Adrenal gland (tissue), 12 donors: ENCODE data around the gene SLC26A4. TPM values are rescaled to one million over a fixed set of nuclear protein-coding genes. Genes with fewer than 3 reads are reported as not detected.

Experiments
- DNase-seq, 7 donors: peaks; one replicate each; pipeline ENCODE4 v3.0.0-alpha.2; 2019 to 2020
- H3K27ac ChIP-seq, 5 donors: fragments of 200-600 bp; sonication (generic) in 4 of 5; 1 replicate in 3 of 5; 2 replicates in 2 of 5; pipeline versions ENCODE4 v1.5.1 to v1.8.0; 2016 to 2020; ENCODE audit warnings: mild to moderate bottlenecking in 1 of 5
- H3K27me3 ChIP-seq: fragments of 200-600 bp; 2 replicates; pipeline ENCODE4 v1.8.0; 2021
- H3K36me3 ChIP-seq, 2 donors: fragments of 200-600 bp; replicated peaks in 1 of 2; 1 replicate in 1 of 2; 2 replicates in 1 of 2; pipeline versions ENCODE4 v1.5.1 to v1.8.0; 2018 to 2022
- H3K4me1 ChIP-seq, 2 donors: fragments of 200-600 bp; replicated peaks in 1 of 2; 1 replicate in 1 of 2; 2 replicates in 1 of 2; pipeline versions ENCODE4 v1.5.1 to v1.8.0; 2018 to 2021
- H3K4me3 ChIP-seq, 4 donors: fragments of 200-600 bp; sonication (generic) in 3 of 4; one replicate each; pipeline ENCODE4 v1.5.1; 2016 to 2018
- H3K9me3 ChIP-seq, 3 donors: fragments of 200-600 bp; sonication (generic) in 1 of 3; replicated peaks in 1 of 3; 1 replicate in 2 of 3; 2 replicates in 1 of 3; pipeline versions ENCODE4 v1.5.1 to v1.8.0; 2016 to 2021
- CTCF ChIP-seq, 6 experiments: fragments of 450-650 bp in 4 of 6; fragments of 200-600 bp in 2 of 6; sonication (generic) in 1 of 6; IDR thresholded peaks; 1 replicate in 5 of 6; 2 replicates in 1 of 6; pipeline versions ENCODE4 v1.5.1 to v1.8.0; 2016 to 2021; ENCODE audit warnings: antibody characterized with exemption in 6 of 6, mild to moderate bottlenecking in 2 of 6, moderate library complexity in 1 of 6
- POLR2A ChIP-seq, 2 donors: fragments of 450-650 bp; IDR thresholded peaks; one replicate each; pipeline ENCODE4 v1.6.1; 2017; ENCODE audit warnings: antibody characterized with exemption in 2 of 2, mild to moderate bottlenecking in 2 of 2, moderate library complexity in 1 of 2
- WGBS, 4 donors: extraction: QIAGEN DNeasy Blood & Tissue Kit in 2 of 4; methylation state at CpG; one replicate each; pipeline versions ENCODE4 v1.1.5 to v1.1.7; 2013 to 2017; 5-methylcytosine and 5-hydroxymethylcytosine counted together
- intact Hi-C, 2 donors: fragments of 100-400 bp; cut with DNase I; formaldehyde crosslinking; loops; one replicate each; pipeline versions ENCODE4 v1.14.1 to v1.15.0; 2022 to 2023
- polyA plus RNA-seq, 3 donors: library from polyadenylated mRNA; stranded (reverse); fragments of 200-250 nt in 2 of 3; fragments of 350-450 nt in 1 of 3; fragmentation: Illumina TruSeq in 1 of 3; extraction: RNeasy Lipid Tissue Mini Kit (QIAGEN cat#74804) in 1 of 3; gene quantifications; one replicate each; pipeline ENCODE4 v1.2.3, GENCODE V29; 2013 to 2014
- total RNA-seq, 9 donors: library from RNA; depleted of rRNA in 4 of 9; stranded (reverse); fragments of >200 nt in 4 of 9; fragments of 120-200 nt in 1 of 9; fragmentation: NEBNext Ultra II Directional in 1 of 9; extraction: Animal tissue kit (Norgen Biotek cat#: 25700) in 1 of 9; gene quantifications; one replicate each; pipeline versions ENCODE4 v1.1.0 to v1.2.4, GENCODE V29; 2013 to 2023
- donor health status: healthy with polysubstance abuse.
- donor health status: Bipolar disorder and iron deficiency.
- donor health status: DM: yes; HTN: yes; CAD: no.
- donor health status: DM: no; HTN: no; CAD: no.
- donor health status: DM: no; HTN: no; CAD: no.
- donor health status: DM: yes; HTN: yes; CAD: no.

The SLC26A4 gene
- total and polyA plus RNA-seq, 12 donors: 0.06 to 0.78 (median 0.17) TPM; not detected in 1

GRCh38 chr7:107746006-107746405, 85.4 kb downstream of the SLC26A4 start:
- H3K36me3 ChIP-seq: peaks cover 0 to 12% of the 10 kb centered on the region in 2 donors
- 73 to 77% (median 76%) methylated on average over 3 of the region's 3 CpGs for WGBS, 4 donors
- TF ChIP-seq CTCF (IDR thresholded peaks at IDR 0.05) (no peak), POLR2A (IDR thresholded peaks at IDR 0.05) (no peak)
- H3K27me3 ChIP-seq: no peaks in the 10 kb centered on the region
- no peaks in the 10 kb centered on the region for H3K9me3 ChIP-seq
- no peak overlapping the region for H3K4me3 ChIP-seq
- H3K4me1 ChIP-seq: peaks cover 12 to 39% of the 10 kb centered on the region in 2 donors
- intact Hi-C loops: loop anchor here in 1 of 2 donors (10.0 kb wide), 1 partner anchor 129 kb away; no protein-coding TSS in a partner anchor
- DNase-seq: no peak
- no peak overlapping the region for H3K27ac ChIP-seq

GRCh38 chr7:107751113-107751512, 90.5 kb downstream of the SLC26A4 start:
- TF ChIP-seq CTCF (IDR thresholded peaks at IDR 0.05) (no peak), POLR2A (IDR thresholded peaks at IDR 0.05) (no peak)
- Histone ChIP-seq H3K9me3 (no peaks in the 10 kb centered on the region), H3K27me3 (no peaks in the 10 kb centered on the region), H3K36me3 (peaks cover 0 to 56% of the 10 kb centered on the region in 2 donors), H3K4me3 (no peak overlapping the region), H3K27ac (no peak overlapping the region), H3K4me1 (peaks cover 0 to 18% of the 10 kb centered on the region in 2 donors)
- WGBS, 4 donors: 90 to 97% (median 95%) methylated on average over 7 of the region's 7 CpGs
- no peak for DNase-seq
- intact Hi-C loops: no loop called here

GRCh38 chr7:107754642-107755041, 94.0 kb downstream of the SLC26A4 start:
- intact Hi-C loops: no loop called here
- no peaks in the 10 kb centered on the region for H3K9me3 ChIP-seq
- no peak overlapping the region for H3K4me3 ChIP-seq
- H3K27ac ChIP-seq: no peak overlapping the region
- H3K4me1 ChIP-seq: no peaks in the 10 kb centered on the region
- H3K36me3 ChIP-seq: peaks cover 0 to 82% of the 10 kb centered on the region in 2 donors
- no peak for DNase-seq
- no peaks in the 10 kb centered on the region for H3K27me3 ChIP-seq
- WGBS, 4 donors: 95 to 100% (median 99%) methylated on average over 2 of the region's 2 CpGs
- no peak for TF ChIP-seq POLR2A (IDR thresholded peaks at IDR 0.05)

GRCh38 chr7:107758667-107759066, 98.0 kb downstream of the SLC26A4 start:
- no peak overlapping the region for H3K27ac ChIP-seq
- no peak overlapping the region for H3K4me3 ChIP-seq
- 92 to 100% (median 100%) methylated on average over 1 of the region's 1 CpG for WGBS, 4 donors
- H3K36me3 ChIP-seq: peaks cover 0 to 55% of the 10 kb centered on the region in 2 donors
- DNase-seq: no peak
- H3K27me3 ChIP-seq: no peaks in the 10 kb centered on the region
- H3K9me3 ChIP-seq: no peaks in the 10 kb centered on the region
- intact Hi-C loops: no loop called here
- no peak for TF ChIP-seq CTCF (IDR thresholded peaks at IDR 0.05)
- no peak for TF ChIP-seq POLR2A (IDR thresholded peaks at IDR 0.05)
- no peaks in the 10 kb centered on the region for H3K4me1 ChIP-seq

GRCh38 chr7:107767391-107767790, 106.8 kb downstream of the SLC26A4 start:
- no peaks in the 10 kb centered on the region for H3K9me3 ChIP-seq
- H3K36me3 ChIP-seq: no peaks in the 10 kb centered on the region
- no peak overlapping the region for H3K4me3 ChIP-seq
- no peak for DNase-seq
- no peak overlapping the region for H3K27ac ChIP-seq
- intact Hi-C loops: loop anchor here in 1 of 2 donors (10.0 kb wide), 1 partner anchor 67 kb away; no protein-coding TSS in a partner anchor
- no peaks in the 10 kb centered on the region for H3K27me3 ChIP-seq
- WGBS, 4 donors: 91 to 99% (median 97%) methylated on average over 2 of the region's 2 CpGs
- no peak for TF ChIP-seq CTCF (IDR thresholded peaks at IDR 0.05)
- no peak for TF ChIP-seq POLR2A (IDR thresholded peaks at IDR 0.05)
- H3K4me1 ChIP-seq: no peaks in the 10 kb centered on the region
